ENCODE results near the gene TPM2. TPM values are rescaled to one million over a fixed set of nuclear protein-coding genes. Genes with fewer than 3 reads are reported as not detected.

Gene TPM2
- total and polyA plus RNA-seq, 8 donors: 460 to 3,642 (median 1,093) TPM

DNA sequence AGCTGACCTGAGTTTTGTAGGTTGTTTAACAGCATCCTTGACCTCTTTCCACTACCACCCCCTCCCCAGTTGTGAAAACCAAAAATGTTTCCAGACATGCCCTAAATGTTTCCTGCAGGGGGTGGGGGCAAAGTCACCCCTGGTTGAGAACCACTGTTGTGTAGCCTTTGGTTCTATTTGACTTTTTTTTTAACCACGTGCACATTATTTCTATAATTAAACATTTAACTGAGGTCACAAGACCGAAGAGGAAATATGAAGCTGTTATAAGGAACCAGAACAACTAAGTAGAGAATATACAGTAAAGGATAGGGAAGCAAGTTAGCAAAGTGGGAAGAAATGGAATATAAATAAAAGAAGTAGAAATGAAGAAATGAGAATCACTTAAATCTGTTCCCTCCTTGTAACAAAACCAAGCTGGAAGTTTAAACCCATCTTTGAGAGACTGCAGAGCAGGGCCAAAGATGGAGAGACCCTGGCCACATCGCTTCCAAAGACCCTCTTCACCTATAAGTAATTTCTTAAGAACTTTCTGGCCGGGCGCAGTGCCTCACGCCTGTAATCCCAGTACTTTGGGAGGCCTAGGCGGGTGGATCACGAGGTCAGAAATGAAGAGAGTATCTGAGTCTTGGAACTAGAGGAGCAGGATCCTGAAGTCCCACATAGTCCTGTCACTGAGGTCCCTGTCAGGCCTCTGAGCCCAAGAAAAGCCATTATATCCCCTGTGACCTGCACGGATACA lies 53.4 kb downstream of the TPM2 start:
- Histone ChIP-seq H3K4me1 (peaks cover 0 to 5% (median 0%) of the 10 kb centered on the region in 4 donors), H3K9me3 (no peaks in the 10 kb centered on the region), H3K36me3 (peaks cover 0 to 7% (median 5%) of the 10 kb centered on the region in 4 donors), H3K27me3 (no peaks in the 10 kb centered on the region), H3K4me3 (no peak overlapping the region), H3K27ac (peak overlapping the region in 3 of 5 donors; percentile 3 to 12 (median 10))
- TF ChIP-seq, protein P1, sequence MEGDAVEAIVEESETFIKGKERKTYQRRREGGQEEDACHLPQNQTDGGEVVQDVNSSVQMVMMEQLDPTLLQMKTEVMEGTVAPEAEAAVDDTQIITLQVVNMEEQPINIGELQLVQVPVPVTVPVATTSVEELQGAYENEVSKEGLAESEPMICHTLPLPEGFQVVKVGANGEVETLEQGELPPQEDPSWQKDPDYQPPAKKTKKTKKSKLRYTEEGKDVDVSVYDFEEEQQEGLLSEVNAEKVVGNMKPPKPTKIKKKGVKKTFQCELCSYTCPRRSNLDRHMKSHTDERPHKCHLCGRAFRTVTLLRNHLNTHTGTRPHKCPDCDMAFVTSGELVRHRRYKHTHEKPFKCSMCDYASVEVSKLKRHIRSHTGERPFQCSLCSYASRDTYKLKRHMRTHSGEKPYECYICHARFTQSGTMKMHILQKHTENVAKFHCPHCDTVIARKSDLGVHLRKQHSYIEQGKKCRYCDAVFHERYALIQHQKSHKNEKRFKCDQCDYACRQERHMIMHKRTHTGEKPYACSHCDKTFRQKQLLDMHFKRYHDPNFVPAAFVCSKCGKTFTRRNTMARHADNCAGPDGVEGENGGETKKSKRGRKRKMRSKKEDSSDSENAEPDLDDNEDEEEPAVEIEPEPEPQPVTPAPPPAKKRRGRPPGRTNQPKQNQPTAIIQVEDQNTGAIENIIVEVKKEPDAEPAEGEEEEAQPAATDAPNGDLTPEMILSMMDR (IDR thresholded peaks at IDR 0.05): no peak
- TF ChIP-seq POLR2A (IDR thresholded peaks at IDR 0.05) (no peak), POLR2AphosphoS5 (IDR thresholded peaks at IDR 0.05) (no peak), EP300 (IDR thresholded peaks at IDR 0.05) (no peak)
- intact Hi-C loops (cut with DNase I; ENCODE audit: low total_unique reads): no loop called here
- WGBS, 5 donors: 69 to 81% (median 74%) methylated on average over 7 to 9 of the region's 9 CpGs
- no peak for DNase-seq

DNA sequence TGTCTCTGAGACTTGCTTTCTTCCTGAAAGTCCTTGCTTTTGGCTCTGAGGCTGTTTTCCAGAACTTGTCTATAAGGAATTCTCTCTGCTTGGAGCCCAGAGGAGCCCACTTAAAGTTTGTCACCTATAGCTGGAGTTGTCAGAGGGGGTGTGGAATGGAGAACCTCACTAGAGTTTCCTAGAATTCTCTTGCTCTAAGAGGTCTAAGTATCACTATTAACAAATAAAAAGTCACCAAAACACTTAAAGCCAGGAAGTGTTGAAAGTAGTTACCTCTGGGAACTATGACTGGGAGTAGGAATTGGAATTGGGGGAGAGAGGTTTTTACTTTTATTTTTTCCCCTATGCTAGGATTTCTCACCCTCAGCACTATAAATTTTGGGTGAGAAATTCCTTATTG lies 54.0 kb downstream of the TPM2 start:
- Histone ChIP-seq H3K36me3 (peaks cover 0 to 5% (median 2%) of the 10 kb centered on the region in 4 donors), H3K9me3 (no peaks in the 10 kb centered on the region), H3K4me3 (no peak overlapping the region), H3K4me1 (peaks cover 0 to 5% (median 0%) of the 10 kb centered on the region in 4 donors), H3K27ac (peak overlapping the region in 1 of 5 donors; percentile 1), H3K27me3 (no peaks in the 10 kb centered on the region)
- intact Hi-C loops (cut with DNase I; ENCODE audit: low total_unique reads): no loop called here
- no peak for DNase-seq
- TF ChIP-seq, protein P1 (IDR thresholded peaks at IDR 0.05): no peak
- TF ChIP-seq POLR2AphosphoS5 (IDR thresholded peaks at IDR 0.05): no peak
- TF ChIP-seq EP300 (IDR thresholded peaks at IDR 0.05): no peak

Small RNA genes within 50 kb of the gene (small RNA-seq; reads per million reads assigned to genes)
- gene MIR6853: 0 to 0.15 (median 0.12) reads per million in 4 donors
- 0 reads per million in 4 donors for gene RMRP
- gene RN7SL22P: 0 reads per million in 4 donors

Other genes with a start within 250 kb of the TPM2 start
- 10 to 100 TPM in 2 of 5 donors, 1 to 10 TPM in 3; 3.8 to 34.8 (median 9.9) TPM for gene RUSC2, start 199.8 kb downstream of the TPM2 start, total RNA-seq
- gene RUSC2, start 199.8 kb downstream of the TPM2 start, polyA plus RNA-seq: 1 to 10 TPM; 3.4 to 6.6 (median 6.5) TPM
- 10 to 100 TPM; 11.9 to 56.8 (median 34.6) TPM for gene TESK1, start 84.7 kb downstream of the TPM2 start, total RNA-seq
- 10 to 100 TPM; 25.7 to 33.9 (median 28.4) TPM for gene TESK1, start 84.7 kb downstream of the TPM2 start, polyA plus RNA-seq
- gene CD72, start 71.5 kb downstream of the TPM2 start, total RNA-seq: 10 to 100 TPM in 1 of 5 donors, 1 to 10 TPM in 1, not detected in 3; 3.1 to 18.7 TPM
- gene CD72, start 71.5 kb downstream of the TPM2 start, polyA plus RNA-seq: 1 to 10 TPM in 2 of 3 donors, under 1 TPM in 1; 0.61 to 2.8 (median 1.1) TPM
- 1 to 10 TPM in 2 of 5 donors, not detected in 3; 2.0 to 2.3 TPM for gene SIT1, start 39.0 kb downstream of the TPM2 start, total RNA-seq
- gene SIT1, start 39.0 kb downstream of the TPM2 start, polyA plus RNA-seq: 1 to 10 TPM in 1 of 3 donors, under 1 TPM in 2; 0.62 to 1.1 (median 0.95) TPM
- gene RMRP, start 31.9 kb downstream of the TPM2 start, total RNA-seq: over 10,000 TPM in 4 of 5 donors, 1,000 to 10,000 TPM in 1; 1,379 to 137,340 (median 23,544) TPM
- 10 to 100 TPM in 1 of 3 donors, not detected in 2; 64.3 TPM for gene RMRP, start 31.9 kb downstream of the TPM2 start, polyA plus RNA-seq
- gene CCDC107, start 31.6 kb downstream of the TPM2 start, total RNA-seq: 100 to 1,000 TPM in 1 of 5 donors, 10 to 100 TPM in 4; 15.6 to 104 (median 28.1) TPM
- 10 to 100 TPM; 58.8 to 86.4 (median 69.7) TPM for gene CCDC107, start 31.6 kb downstream of the TPM2 start, polyA plus RNA-seq
- 10 to 100 TPM in 3 of 5 donors, 1 to 10 TPM in 2; 1.8 to 58.3 (median 11.6) TPM for gene ARHGEF39, start 24.7 kb downstream of the TPM2 start, total RNA-seq
- 1 to 10 TPM; 2.8 to 4.3 (median 3.2) TPM for gene ARHGEF39, start 24.7 kb downstream of the TPM2 start, polyA plus RNA-seq
- 100 to 1,000 TPM in 3 of 5 donors, 10 to 100 TPM in 1, 1 to 10 TPM in 1; 1.2 to 670 (median 161) TPM for gene CA9, start 16.0 kb downstream of the TPM2 start, total RNA-seq
- 100 to 1,000 TPM; 115 to 653 (median 541) TPM for gene CA9, start 16.0 kb downstream of the TPM2 start, polyA plus RNA-seq
- gene TLN1, start 42.3 kb upstream of the TPM2 start, total RNA-seq: 100 to 1,000 TPM; 169 to 399 (median 223) TPM
- 100 to 1,000 TPM in 1 of 3 donors, 10 to 100 TPM in 2; 53.2 to 141 (median 70.2) TPM for gene TLN1, start 42.3 kb upstream of the TPM2 start, polyA plus RNA-seq
- gene CREB3, start 42.7 kb upstream of the TPM2 start, total RNA-seq: 10 to 100 TPM; 33.2 to 84.0 (median 79.1) TPM
- 10 to 100 TPM; 29.4 to 40.5 (median 37.9) TPM for gene CREB3, start 42.7 kb upstream of the TPM2 start, polyA plus RNA-seq
- 100 to 1,000 TPM in 3 of 5 donors, 10 to 100 TPM in 2; 29.8 to 210 (median 145) TPM for gene GBA2, start 59.3 kb upstream of the TPM2 start, total RNA-seq
- 10 to 100 TPM; 26.5 to 38.9 (median 32.5) TPM for gene GBA2, start 59.3 kb upstream of the TPM2 start, polyA plus RNA-seq
- gene RGP1, start 59.4 kb upstream of the TPM2 start, total RNA-seq: 10 to 100 TPM in 4 of 5 donors, 1 to 10 TPM in 1; 7.0 to 21.2 (median 14.7) TPM
- gene RGP1, start 59.4 kb upstream of the TPM2 start, polyA plus RNA-seq: 10 to 100 TPM in 1 of 3 donors, 1 to 10 TPM in 2; 3.8 to 12.8 (median 7.2) TPM
- gene MSMP, start 64.4 kb upstream of the TPM2 start, total RNA-seq: not detected
- under 1 TPM in 1 of 3 donors, not detected in 2; 0.35 TPM for gene MSMP, start 64.4 kb upstream of the TPM2 start, polyA plus RNA-seq
- 10 to 100 TPM in 3 of 5 donors, 1 to 10 TPM in 2; 3.1 to 75.5 (median 14.5) TPM for gene NPR2, start 101.7 kb upstream of the TPM2 start, total RNA-seq
- 10 to 100 TPM in 1 of 3 donors, 1 to 10 TPM in 2; 4.0 to 11.4 (median 7.0) TPM for gene NPR2, start 101.7 kb upstream of the TPM2 start, polyA plus RNA-seq
- gene SPAG8, start 122.3 kb upstream of the TPM2 start, total RNA-seq: 1 to 10 TPM in 2 of 5 donors, not detected in 3; 1.7 to 2.7 TPM
- 1 to 10 TPM in 1 of 3 donors, under 1 TPM in 2; 0.19 to 4.1 (median 0.98) TPM for gene SPAG8, start 122.3 kb upstream of the TPM2 start, polyA plus RNA-seq
- gene HINT2, start 125.1 kb upstream of the TPM2 start, total RNA-seq: 10 to 100 TPM in 4 of 5 donors, 1 to 10 TPM in 1; 8.4 to 22.7 (median 17.9) TPM
- gene HINT2, start 125.1 kb upstream of the TPM2 start, polyA plus RNA-seq: 100 to 1,000 TPM in 2 of 3 donors, 10 to 100 TPM in 1; 98.1 to 131 (median 118) TPM
- gene FAM221B, start 138.8 kb upstream of the TPM2 start, total RNA-seq: not detected
- under 1 TPM in 1 of 3 donors, not detected in 2; 0.10 TPM for gene FAM221B, start 138.8 kb upstream of the TPM2 start, polyA plus RNA-seq
- 10 to 100 TPM in 3 of 5 donors, 1 to 10 TPM in 2; 4.6 to 81.4 (median 11.6) TPM for gene TMEM8B, start 139.3 kb upstream of the TPM2 start, total RNA-seq
- 1 to 10 TPM; 7.0 to 9.2 (median 7.0) TPM for gene TMEM8B, start 139.3 kb upstream of the TPM2 start, polyA plus RNA-seq
- gene OR13J1, start 180.5 kb upstream of the TPM2 start, total RNA-seq: not detected
- gene OR13J1, start 180.5 kb upstream of the TPM2 start, polyA plus RNA-seq: not detected
- 10 to 100 TPM in 1 of 5 donors, 1 to 10 TPM in 2, under 1 TPM in 1, not detected in 1; 0.92 to 28.7 (median 7.7) TPM for gene HRCT1, start 216.3 kb upstream of the TPM2 start, total RNA-seq
- gene HRCT1, start 216.3 kb upstream of the TPM2 start, polyA plus RNA-seq: 1 to 10 TPM in 1 of 3 donors, under 1 TPM in 1, not detected in 1; 0.50 to 4.3 TPM
- 1 to 10 TPM in 2 of 5 donors, not detected in 3; 1.2 to 2.4 TPM for gene SPAAR, start 219.6 kb upstream of the TPM2 start, total RNA-seq
- under 1 TPM; 0.30 to 0.92 (median 0.68) TPM for gene SPAAR, start 219.6 kb upstream of the TPM2 start, polyA plus RNA-seq

All from stomach (tissue), 9 donors.